ENCODE results near the gene SLC25A3. TPM values are rescaled to one million over a fixed set of nuclear protein-coding genes. Genes with fewer than 3 reads are reported as not detected.

SLC25A3 gene
- polyA plus RNA-seq, 1 of the 3 experiments (the other 2 are of a cell fraction), result 470 TPM

- TF ChIP-seq SIN3A (IDR thresholded peaks at IDR 0.05; ENCODE audit: borderline replicate concordance, low read depth, low read length) (no peak), TEAD4 (IDR thresholded peaks at IDR 0.05; ENCODE audit: borderline replicate concordance, insufficient read depth) (peak; percentile 69; the same call in 1 of the 2 replicates), ELF1 (IDR thresholded peaks at IDR 0.05) (no peak), SMC3 (IDR thresholded peaks at IDR 0.05; ENCODE audit: low read depth, low read length) (no peak), POLR2AphosphoS5 (IDR thresholded peaks at IDR 0.05; ENCODE audit: low read depth, low read length) (no peak), NFIC (IDR thresholded peaks at IDR 0.05; ENCODE audit: borderline replicate concordance) (peak; percentile 42; the same call in 1 of the 2 replicates), FOXM1 (IDR thresholded peaks at IDR 0.05; ENCODE audit: low read depth) (no peak), FOSL2 (IDR thresholded peaks at IDR 0.05; ENCODE audit: borderline replicate concordance, low read depth) (peak; percentile 73), MAX (IDR thresholded peaks at IDR 0.05; ENCODE audit: low read depth) (no peak), EP300 (IDR thresholded peaks at IDR 0.05; ENCODE audit: borderline replicate concordance in 1 of 2, low read depth in 1 of 2, low read length in 1 of 2) (0 out of 4 replicates have a peak, but pooled peaks of 1 of the 2 experiments have one; percentile 9), MXI1 (IDR thresholded peaks at IDR 0.05; ENCODE audit: low read depth, low read length) (no peak), TCF12 (IDR thresholded peaks at IDR 0.05) (peak; percentile 55), JUND (IDR thresholded peaks at IDR 0.05) (peak; percentile 87)
- TF ChIP-seq, protein P1, sequence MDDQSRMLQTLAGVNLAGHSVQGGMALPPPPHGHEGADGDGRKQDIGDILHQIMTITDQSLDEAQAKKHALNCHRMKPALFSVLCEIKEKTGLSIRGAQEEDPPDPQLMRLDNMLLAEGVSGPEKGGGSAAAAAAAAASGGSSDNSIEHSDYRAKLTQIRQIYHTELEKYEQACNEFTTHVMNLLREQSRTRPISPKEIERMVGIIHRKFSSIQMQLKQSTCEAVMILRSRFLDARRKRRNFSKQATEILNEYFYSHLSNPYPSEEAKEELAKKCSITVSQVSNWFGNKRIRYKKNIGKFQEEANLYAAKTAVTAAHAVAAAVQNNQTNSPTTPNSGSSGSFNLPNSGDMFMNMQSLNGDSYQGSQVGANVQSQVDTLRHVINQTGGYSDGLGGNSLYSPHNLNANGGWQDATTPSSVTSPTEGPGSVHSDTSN (IDR thresholded peaks at IDR 0.05), result peak; percentile 34
- TF ChIP-seq, protein P2, sequence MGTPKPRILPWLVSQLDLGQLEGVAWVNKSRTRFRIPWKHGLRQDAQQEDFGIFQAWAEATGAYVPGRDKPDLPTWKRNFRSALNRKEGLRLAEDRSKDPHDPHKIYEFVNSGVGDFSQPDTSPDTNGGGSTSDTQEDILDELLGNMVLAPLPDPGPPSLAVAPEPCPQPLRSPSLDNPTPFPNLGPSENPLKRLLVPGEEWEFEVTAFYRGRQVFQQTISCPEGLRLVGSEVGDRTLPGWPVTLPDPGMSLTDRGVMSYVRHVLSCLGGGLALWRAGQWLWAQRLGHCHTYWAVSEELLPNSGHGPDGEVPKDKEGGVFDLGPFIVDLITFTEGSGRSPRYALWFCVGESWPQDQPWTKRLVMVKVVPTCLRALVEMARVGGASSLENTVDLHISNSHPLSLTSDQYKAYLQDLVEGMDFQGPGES (IDR thresholded peaks at IDR 0.05; ENCODE audit: low read depth, low read length), result no peak
- TF ChIP-seq, protein P3, sequence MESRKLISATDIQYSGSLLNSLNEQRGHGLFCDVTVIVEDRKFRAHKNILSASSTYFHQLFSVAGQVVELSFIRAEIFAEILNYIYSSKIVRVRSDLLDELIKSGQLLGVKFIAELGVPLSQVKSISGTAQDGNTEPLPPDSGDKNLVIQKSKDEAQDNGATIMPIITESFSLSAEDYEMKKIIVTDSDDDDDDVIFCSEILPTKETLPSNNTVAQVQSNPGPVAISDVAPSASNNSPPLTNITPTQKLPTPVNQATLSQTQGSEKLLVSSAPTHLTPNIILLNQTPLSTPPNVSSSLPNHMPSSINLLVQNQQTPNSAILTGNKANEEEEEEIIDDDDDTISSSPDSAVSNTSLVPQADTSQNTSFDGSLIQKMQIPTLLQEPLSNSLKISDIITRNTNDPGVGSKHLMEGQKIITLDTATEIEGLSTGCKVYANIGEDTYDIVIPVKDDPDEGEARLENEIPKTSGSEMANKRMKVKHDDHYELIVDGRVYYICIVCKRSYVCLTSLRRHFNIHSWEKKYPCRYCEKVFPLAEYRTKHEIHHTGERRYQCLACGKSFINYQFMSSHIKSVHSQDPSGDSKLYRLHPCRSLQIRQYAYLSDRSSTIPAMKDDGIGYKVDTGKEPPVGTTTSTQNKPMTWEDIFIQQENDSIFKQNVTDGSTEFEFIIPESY (IDR thresholded peaks at IDR 0.05; ENCODE audit: borderline replicate concordance, low read depth), result no peak
- peaks cover 0 to 28% of the 10 kb centered on the region in 2 experiments for H3K36me3 ChIP-seq (replicated peaks in 1 of 2; ENCODE audit: control insufficient read depth in 1 of 2, insufficient read depth in 2 of 2, low read length in 1 of 2)
- CTCF ChIA-PET, result interaction anchor here (0.9 to 1.3 kb wide), 2 partner anchors 10 to 69 kb away, joined by 3 to 4 read pairs; partner anchors contain the start of gene APAF1
- H3K4me1 ChIP-seq (ENCODE audit: control insufficient read depth in 1 of 2, insufficient read depth in 2 of 2, low read depth in 1 of 2, low read length in 1 of 2), result no peaks in the 10 kb centered on the region; a peak in 1 of 4 replicates
- POLR2A ChIA-PET, result no interaction called here
- 69% methylated on average over 4 of the region's 4 CpGs for WGBS (ENCODE audit: low lambda C conversion rate)
- DNase-seq, result no peak
- peaks cover 24% of the 10 kb centered on the region for H3F3A ChIP-seq (replicated peaks; ENCODE audit: insufficient read depth)
- no peaks in the 10 kb centered on the region for H3K9me3 ChIP-seq
- peaks cover 16% of the 10 kb centered on the region for H4K20me1 ChIP-seq (ENCODE audit: insufficient read depth)
- H2AFZ ChIP-seq (ENCODE audit: low read depth), result no peak overlapping the region
- 0 out of 2 replicates have a peak overlapping the region, but pooled peaks have one; percentile 10 for H3K4me2 ChIP-seq
- H3K27me3 ChIP-seq (ENCODE audit: insufficient read depth), result no peaks in the 10 kb centered on the region
- H3K9me2 ChIP-seq, result no peaks in the 10 kb centered on the region
- H3K4me3 ChIP-seq (ENCODE audit: low read depth in 2 of 2, low read length in 1 of 2), result no peak overlapping the region
- H3K27ac ChIP-seq (ENCODE audit: low read depth in 2 of 2, low read length in 1 of 2), result peak overlapping the region; percentile 12 to 51; a peak in 3 of 4 replicates
- peaks cover 88% of the 10 kb centered on the region for H3K79me2 ChIP-seq (ENCODE audit: insufficient read depth)
- no peak overlapping the region for H3K9ac ChIP-seq
These were observed 42.3 kb downstream of the SLC25A3 start for GRCh38 chr12:98635657-98636323.

Measured in SK-N-SH (cell line).